ENCODE data around the gene TLR10.

DNA sequence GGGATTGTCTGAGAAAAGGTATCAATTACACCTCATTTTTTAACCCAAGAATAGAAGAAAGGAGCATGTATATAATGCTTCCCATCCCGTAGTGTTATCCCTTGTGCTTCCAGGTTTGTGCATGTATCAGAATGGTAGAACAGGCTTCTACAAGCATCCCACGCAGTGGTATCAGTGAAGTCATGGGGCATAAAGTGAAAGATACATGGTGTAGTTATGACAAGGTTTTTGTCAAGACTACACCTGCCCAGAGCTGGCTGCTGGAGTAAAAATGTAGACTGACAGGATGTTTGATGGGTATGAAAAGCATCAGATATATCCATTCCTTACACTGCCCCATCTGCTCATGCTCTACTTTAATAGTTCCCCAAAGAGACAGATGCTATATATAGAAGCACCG is 12.3 kb upstream of the TLR10 start:
- no peak for TF ChIP-seq CTCF (IDR thresholded peaks at IDR 0.05)
- no peak for TF ChIP-seq POLR2A (IDR thresholded peaks at IDR 0.05)

All from testis (tissue), 2 donors.